K562 (cell line): ENCODE measurements around the gene ITPKB. TPM values are rescaled to one million over a fixed set of nuclear protein-coding genes. Genes with fewer than 3 reads are reported as not detected.

Experiments
- BRD4 ChIP-seq: fragments of 200-600 bp; sonication (generic); IDR thresholded peaks from 2 replicates; pipeline ENCODE4 v1.6.1; 2017; ENCODE audit warnings: inconsistent platforms
- CBX8 ChIP-seq: fragments of 200-600 bp; sonication (generic); IDR thresholded peaks from 2 replicates; pipeline ENCODE4 v1.6.1; 2012; ENCODE audit warnings: borderline replicate concordance, mixed run types, low read depth, mild to moderate bottlenecking, moderate library complexity, mixed read lengths, low read length, control low read depth, inconsistent platforms; ENCODE audit not compliant: poor library complexity, severe bottlenecking; ENCODE audit errors: extremely low read depth
- FOXA3 ChIP-seq, 2 experiments: fragments of 450-650 bp in 1 of 2; sonication (generic) in 1 of 2; formaldehyde crosslinking; IDR thresholded peaks in 1 of 2; conservative IDR thresholded peaks in 1 of 2; 2 replicates each; pipeline versions ENCODE4 v1.4.0 to v1.8.0; 2020 to 2022; ENCODE audit warnings: mild to moderate bottlenecking in 2 of 2, missing genetic modification reagents in 1 of 2
- RBM34 ChIP-seq: fragments of 200-400 bp; formaldehyde crosslinking; IDR thresholded peaks from 2 replicates; pipeline ENCODE4 v1.6.1; 2018; ENCODE audit warnings: low read length, borderline replicate concordance; ENCODE audit not compliant: insufficient read depth
- SMARCB1 ChIP-seq: IDR thresholded peaks from 2 replicates; pipeline ENCODE4 v1.6.1; 2011; ENCODE audit warnings: improper control_type of control experiment, low read depth; ENCODE audit not compliant: insufficient read length
- ZNF57 ChIP-seq: fragments of 450-650 bp; formaldehyde crosslinking; IDR thresholded peaks from 2 replicates; pipeline ENCODE4 v1.4.0; 2020; ENCODE audit warnings: mild to moderate bottlenecking, moderate library complexity
- ZNF584 ChIP-seq: fragments of 200-800 bp; sonication (Bioruptor generic); IDR thresholded peaks from 2 replicates; pipeline ENCODE4 v1.6.1; 2016; ENCODE audit warnings: low read depth, mild to moderate bottlenecking, missing genetic modification characterization, missing compliant biosample characterization
- ZNF696 ChIP-seq: fragments of 250-450 bp; sonication (Bioruptor Pico); conservative IDR thresholded peaks from 2 replicates; pipeline ENCODE4 v1.4.0; 2020; ENCODE audit warnings: mild to moderate bottlenecking, moderate library complexity
- polyA plus RNA-seq, 8 experiments: library from polyadenylated mRNA; depleted of rRNA in 4 of 8; stranded (reverse) in 5 of 8; unstranded in 3 of 8; fragments of >200 nt; fragmentation: Nextera tagmentation in 2 of 8; fragmentation: Illumina TruSeq in 1 of 8; extraction: Ambion mirVana in 2 of 8; extraction: Trizol in 1 of 8; gene quantifications; 2 replicates each; pipeline versions ENCODE4 v1.2.1 to v1.2.3, GENCODE V29; 2011 to 2014; ENCODE audit warnings: inconsistent platforms in 1 of 8, missing spikeins in 1 of 8
- total RNA-seq, 7 experiments: library from RNA; depleted of rRNA in 6 of 7; stranded (reverse); fragments of >200 nt in 6 of 7; fragmentation: Illumina TruSeq in 2 of 7; extraction: Trizol in 2 of 7; gene quantifications; 2 replicates each; pipeline versions ENCODE4 v1.2.1 to v1.2.3, GENCODE V29; 2011 to 2021; ENCODE audit warnings: low replicate concordance in 1 of 7
- TF ChIP-seq, protein P1 (sequence below): fragments of 450-650 bp; IDR thresholded peaks from 2 replicates; pipeline ENCODE4 v1.6.1; 2016; ENCODE audit warnings: mild to moderate bottlenecking, moderate library complexity
- TF ChIP-seq, protein P2 (sequence below): fragments of 250-450 bp; sonication (Bioruptor Pico); IDR thresholded peaks from 2 replicates; pipeline ENCODE4 v1.4.0; 2020; ENCODE audit warnings: mild to moderate bottlenecking, moderate library complexity

ITPKB gene
- total and polyA plus RNA-seq, 9 of the 15 experiments (the other 6 are each of a cell fraction or from before 2014, with no cell fraction given): 0.01 to 0.22 TPM; not detected in 7

DNA sequence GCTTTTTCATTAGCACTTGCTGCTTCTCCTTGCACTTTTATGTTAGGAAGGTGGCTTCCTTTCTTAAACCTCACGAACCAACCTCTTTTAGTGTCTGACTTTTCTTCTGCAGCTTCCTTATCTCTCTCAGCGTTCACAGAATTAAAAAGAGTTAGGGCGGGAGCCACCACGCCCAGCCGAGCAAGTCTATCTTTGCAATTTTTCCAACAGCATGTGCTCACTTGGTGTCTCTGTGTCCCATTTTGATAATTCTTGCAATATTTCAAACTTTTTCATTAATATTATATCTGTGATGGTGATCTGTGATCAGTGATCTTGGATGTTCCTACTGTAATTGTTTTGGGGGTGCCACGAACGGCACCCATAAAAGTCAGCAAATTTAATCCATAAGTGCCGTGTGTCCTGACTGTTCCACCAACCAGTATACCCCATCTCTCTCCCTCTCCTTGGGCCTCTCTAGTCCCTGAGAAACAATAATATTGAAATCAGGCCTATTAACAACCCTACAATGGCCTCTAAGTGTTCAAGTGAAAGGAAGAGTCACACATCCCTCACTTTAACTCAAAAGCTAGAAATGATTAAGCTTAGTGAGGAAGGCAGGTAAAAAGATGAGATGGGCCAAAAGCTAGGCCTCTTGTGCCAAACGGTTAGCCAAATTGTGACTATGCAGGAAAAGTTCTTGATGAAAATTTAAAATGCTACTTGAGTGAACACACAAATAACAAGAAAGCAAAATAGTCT lies 15.9 kb upstream of the ITPKB start (continued):
- TF ChIP-seq, protein P1, sequence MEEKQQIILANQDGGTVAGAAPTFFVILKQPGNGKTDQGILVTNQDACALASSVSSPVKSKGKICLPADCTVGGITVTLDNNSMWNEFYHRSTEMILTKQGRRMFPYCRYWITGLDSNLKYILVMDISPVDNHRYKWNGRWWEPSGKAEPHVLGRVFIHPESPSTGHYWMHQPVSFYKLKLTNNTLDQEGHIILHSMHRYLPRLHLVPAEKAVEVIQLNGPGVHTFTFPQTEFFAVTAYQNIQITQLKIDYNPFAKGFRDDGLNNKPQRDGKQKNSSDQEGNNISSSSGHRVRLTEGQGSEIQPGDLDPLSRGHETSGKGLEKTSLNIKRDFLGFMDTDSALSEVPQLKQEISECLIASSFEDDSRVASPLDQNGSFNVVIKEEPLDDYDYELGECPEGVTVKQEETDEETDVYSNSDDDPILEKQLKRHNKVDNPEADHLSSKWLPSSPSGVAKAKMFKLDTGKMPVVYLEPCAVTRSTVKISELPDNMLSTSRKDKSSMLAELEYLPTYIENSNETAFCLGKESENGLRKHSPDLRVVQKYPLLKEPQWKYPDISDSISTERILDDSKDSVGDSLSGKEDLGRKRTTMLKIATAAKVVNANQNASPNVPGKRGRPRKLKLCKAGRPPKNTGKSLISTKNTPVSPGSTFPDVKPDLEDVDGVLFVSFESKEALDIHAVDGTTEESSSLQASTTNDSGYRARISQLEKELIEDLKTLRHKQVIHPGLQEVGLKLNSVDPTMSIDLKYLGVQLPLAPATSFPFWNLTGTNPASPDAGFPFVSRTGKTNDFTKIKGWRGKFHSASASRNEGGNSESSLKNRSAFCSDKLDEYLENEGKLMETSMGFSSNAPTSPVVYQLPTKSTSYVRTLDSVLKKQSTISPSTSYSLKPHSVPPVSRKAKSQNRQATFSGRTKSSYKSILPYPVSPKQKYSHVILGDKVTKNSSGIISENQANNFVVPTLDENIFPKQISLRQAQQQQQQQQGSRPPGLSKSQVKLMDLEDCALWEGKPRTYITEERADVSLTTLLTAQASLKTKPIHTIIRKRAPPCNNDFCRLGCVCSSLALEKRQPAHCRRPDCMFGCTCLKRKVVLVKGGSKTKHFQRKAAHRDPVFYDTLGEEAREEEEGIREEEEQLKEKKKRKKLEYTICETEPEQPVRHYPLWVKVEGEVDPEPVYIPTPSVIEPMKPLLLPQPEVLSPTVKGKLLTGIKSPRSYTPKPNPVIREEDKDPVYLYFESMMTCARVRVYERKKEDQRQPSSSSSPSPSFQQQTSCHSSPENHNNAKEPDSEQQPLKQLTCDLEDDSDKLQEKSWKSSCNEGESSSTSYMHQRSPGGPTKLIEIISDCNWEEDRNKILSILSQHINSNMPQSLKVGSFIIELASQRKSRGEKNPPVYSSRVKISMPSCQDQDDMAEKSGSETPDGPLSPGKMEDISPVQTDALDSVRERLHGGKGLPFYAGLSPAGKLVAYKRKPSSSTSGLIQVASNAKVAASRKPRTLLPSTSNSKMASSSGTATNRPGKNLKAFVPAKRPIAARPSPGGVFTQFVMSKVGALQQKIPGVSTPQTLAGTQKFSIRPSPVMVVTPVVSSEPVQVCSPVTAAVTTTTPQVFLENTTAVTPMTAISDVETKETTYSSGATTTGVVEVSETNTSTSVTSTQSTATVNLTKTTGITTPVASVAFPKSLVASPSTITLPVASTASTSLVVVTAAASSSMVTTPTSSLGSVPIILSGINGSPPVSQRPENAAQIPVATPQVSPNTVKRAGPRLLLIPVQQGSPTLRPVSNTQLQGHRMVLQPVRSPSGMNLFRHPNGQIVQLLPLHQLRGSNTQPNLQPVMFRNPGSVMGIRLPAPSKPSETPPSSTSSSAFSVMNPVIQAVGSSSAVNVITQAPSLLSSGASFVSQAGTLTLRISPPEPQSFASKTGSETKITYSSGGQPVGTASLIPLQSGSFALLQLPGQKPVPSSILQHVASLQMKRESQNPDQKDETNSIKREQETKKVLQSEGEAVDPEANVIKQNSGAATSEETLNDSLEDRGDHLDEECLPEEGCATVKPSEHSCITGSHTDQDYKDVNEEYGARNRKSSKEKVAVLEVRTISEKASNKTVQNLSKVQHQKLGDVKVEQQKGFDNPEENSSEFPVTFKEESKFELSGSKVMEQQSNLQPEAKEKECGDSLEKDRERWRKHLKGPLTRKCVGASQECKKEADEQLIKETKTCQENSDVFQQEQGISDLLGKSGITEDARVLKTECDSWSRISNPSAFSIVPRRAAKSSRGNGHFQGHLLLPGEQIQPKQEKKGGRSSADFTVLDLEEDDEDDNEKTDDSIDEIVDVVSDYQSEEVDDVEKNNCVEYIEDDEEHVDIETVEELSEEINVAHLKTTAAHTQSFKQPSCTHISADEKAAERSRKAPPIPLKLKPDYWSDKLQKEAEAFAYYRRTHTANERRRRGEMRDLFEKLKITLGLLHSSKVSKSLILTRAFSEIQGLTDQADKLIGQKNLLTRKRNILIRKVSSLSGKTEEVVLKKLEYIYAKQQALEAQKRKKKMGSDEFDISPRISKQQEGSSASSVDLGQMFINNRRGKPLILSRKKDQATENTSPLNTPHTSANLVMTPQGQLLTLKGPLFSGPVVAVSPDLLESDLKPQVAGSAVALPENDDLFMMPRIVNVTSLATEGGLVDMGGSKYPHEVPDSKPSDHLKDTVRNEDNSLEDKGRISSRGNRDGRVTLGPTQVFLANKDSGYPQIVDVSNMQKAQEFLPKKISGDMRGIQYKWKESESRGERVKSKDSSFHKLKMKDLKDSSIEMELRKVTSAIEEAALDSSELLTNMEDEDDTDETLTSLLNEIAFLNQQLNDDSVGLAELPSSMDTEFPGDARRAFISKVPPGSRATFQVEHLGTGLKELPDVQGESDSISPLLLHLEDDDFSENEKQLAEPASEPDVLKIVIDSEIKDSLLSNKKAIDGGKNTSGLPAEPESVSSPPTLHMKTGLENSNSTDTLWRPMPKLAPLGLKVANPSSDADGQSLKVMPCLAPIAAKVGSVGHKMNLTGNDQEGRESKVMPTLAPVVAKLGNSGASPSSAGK: peak; percentile 50
- TF ChIP-seq, protein P2, sequence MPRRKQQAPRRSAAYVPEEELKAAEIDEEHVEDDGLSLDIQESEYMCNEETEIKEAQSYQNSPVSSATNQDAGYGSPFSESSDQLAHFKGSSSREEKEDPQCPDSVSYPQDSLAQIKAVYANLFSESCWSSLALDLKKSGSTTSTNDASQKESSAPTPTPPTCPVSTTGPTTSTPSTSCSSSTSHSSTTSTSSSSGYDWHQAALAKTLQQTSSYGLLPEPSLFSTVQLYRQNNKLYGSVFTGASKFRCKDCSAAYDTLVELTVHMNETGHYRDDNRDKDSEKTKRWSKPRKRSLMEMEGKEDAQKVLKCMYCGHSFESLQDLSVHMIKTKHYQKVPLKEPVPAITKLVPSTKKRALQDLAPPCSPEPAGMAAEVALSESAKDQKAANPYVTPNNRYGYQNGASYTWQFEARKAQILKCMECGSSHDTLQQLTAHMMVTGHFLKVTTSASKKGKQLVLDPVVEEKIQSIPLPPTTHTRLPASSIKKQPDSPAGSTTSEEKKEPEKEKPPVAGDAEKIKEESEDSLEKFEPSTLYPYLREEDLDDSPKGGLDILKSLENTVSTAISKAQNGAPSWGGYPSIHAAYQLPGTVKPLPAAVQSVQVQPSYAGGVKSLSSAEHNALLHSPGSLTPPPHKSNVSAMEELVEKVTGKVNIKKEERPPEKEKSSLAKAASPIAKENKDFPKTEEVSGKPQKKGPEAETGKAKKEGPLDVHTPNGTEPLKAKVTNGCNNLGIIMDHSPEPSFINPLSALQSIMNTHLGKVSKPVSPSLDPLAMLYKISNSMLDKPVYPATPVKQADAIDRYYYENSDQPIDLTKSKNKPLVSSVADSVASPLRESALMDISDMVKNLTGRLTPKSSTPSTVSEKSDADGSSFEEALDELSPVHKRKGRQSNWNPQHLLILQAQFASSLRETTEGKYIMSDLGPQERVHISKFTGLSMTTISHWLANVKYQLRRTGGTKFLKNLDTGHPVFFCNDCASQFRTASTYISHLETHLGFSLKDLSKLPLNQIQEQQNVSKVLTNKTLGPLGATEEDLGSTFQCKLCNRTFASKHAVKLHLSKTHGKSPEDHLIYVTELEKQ (CRISPR knock-in tag): no peak
- TF ChIP-seq ZNF57 (CRISPR knock-in tag): no peak
- no peak for TF ChIP-seq BRD4
- no peak for TF ChIP-seq ZNF696 (CRISPR knock-in tag)
- no peak for TF ChIP-seq ZNF584 (CRISPR knock-in tag)
- no peak for TF ChIP-seq FOXA3 (CRISPR knock-in tag; conservative IDR thresholded peaks at IDR 0.05 in 1 of 2, IDR thresholded peaks at IDR 0.05 in 1 of 2)
- no peak for TF ChIP-seq SMARCB1
- no peak for TF ChIP-seq CBX8
- TF ChIP-seq RBM34: no peak
